GM19324 (cell line): ENCODE measurements around the gene ZSWIM3.
A peak's percentile ranks its signal among the peaks of the same experiment; 100 is the strongest.
"Not testable (repeated sequence)": the region's sequence is repeated elsewhere in the genome, so short reads cannot be mapped to it uniquely, and the experiment has no call there.

ENCODE experiments used
- ATAC-seq: cut with Tn5 transposase; IDR thresholded peaks from one replicate; pipeline ENCODE4 v1.9.1; 2021; ENCODE audit warnings: mild to moderate bottlenecking, moderate library complexity; ENCODE audit not compliant: unreplicated experiment, low FRiP score

Gene ZSWIM3

DNA sequence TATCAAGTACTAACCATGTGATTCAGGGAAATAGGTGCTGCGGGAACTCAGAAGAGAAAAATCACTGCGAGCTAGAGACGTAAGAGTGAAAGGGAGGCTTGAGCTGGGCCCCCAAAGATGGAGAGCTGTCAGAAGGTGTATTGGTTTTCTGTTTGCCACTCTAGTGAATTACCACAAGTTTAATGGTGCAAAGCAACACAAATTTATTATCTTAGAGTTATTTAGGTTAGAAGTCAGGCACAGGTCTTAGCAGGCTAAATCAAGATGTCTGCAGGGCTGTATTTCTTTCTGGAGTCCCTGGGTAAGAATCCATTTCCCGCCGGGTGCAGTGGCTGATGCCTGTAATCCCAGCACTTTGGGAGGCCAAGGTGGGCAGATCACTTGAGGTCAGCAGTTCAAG lies 2.5 kb downstream of the ZSWIM3 start:
- no peak for ATAC-seq

GRCh38 chr20:45860560-45861220 lies 3.3 kb downstream of the ZSWIM3 start:
- ATAC-seq: no peak

DNA sequence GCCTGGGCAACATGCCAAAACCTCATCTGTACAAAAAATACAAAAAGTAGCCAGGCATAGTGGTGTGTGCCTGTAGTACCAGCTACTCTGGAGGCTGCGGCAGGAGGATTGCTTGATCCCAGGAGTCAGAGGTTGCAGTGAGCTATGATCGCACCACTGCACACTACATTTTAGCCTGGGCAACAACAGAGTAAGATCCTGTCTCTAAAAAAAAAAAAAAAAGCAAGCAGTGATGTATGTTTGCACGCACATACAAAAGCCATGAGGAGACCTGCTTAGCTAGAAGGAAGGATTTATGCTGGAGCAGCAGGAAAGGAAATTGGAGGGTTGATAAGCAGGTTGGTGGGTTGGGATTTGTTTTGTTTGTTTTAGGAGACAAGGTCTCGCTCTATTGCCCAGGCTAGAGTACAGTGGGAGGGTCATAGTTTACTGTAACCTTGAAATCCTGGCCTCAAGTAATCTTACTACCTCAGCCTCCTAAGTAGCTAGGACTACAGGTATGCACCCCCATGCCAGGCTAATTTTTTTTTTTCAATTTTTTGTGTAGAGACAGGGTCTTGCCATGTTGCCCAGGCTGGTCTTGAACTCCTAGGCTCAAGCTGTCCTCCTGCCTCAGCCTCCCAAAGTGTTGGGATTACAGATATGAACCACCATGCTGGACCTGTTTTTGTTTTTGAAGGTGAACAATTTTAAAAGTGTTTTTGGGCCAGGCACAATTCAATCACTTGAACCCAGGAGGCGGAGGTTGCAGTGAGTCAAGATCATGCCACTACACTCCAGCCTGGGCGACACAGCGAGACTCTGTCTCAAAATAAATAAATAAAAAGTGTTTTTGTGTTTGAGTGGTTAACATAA lies 4.0 kb downstream of the ZSWIM3 start:
- ATAC-seq: no peak

DNA sequence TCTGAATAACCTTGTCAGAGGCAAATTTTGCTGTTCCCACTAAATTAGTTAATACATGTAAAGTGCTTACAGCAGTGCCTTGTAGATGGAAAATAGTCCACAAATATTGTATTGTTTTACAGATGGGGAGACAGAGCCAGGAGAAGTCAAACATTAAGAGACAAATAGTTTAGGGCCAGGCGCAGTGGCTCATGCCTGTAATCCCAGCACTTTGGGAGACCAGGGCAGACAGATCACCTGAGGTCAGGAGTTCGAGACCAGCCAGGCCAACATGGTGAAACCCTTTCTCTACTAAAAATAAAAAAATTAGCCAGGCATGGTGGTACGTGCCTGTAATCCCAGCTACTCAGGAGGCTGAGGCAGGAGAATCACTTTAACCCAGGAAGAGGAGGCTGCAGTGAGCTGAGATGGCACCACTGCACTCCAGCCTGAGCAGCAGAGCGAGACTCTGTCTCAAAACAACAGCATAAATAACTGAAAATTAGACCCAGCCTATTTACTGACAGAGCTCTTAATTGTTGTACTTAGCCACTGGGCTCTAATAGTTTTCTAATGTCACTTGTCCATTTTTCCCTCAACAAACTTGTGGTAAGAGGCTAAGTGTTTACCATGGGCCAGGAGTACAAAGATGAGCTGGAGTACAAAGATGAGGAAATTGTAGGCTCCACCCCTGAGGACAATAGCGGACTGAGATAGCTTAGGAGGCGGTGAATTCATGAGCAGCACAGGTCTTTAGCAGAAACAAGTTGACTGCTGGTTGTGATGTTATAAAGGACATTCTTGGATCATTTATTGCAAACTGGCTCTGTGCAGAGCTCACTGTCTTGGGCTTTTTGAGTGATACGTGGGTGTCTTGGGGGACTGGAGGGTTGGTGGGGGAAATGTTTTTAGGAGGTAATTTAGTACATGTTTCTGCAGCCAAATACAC lies 6.4 kb downstream of the ZSWIM3 start:
- ATAC-seq: no peak

GRCh38 chr20:45866454-45866853 lies 9.0 kb downstream of the ZSWIM3 start:
- ATAC-seq: no peak

GRCh38 chr20:45867136-45867818 lies 9.9 kb downstream of the ZSWIM3 start:
- ATAC-seq: no peak

- ATAC-seq: no peak
Measured at GRCh38 chr20:45867819-45868176, 10.4 kb downstream of the ZSWIM3 start.

GRCh38 chr20:45872626-45873025 lies 15.2 kb downstream of the ZSWIM3 start:
- no peak for ATAC-seq

DNA sequence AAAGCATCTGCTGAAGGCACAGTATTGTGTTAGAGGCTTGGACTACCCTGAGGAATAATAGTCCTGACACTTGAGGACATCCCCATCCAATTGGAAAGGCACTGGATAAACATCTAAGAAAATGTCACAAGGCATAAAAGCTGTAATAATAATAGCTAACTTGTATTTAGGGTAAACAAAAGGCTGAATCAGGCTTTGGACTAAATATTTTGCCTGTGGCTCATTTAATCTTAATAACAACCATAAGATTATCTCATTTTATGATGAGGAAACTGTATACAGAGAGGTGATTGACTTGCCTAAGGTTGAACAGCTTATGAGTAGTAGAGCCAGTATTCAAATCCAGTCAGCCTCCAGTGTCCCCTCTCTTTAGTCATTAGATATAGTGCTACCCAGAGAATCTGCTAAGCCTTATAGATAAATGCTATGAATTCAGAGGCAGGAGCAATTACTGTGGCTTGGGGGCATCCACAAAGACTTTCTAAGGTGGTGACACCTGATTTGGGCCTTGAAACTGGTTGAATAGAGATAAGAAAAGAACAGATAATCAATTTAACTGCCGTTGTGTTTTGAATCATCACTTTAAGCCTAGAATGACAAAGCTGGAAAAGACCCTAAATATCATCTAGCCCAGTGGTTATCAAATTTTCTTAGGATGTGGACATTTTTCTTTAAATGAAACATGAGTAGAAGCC lies 16.1 kb downstream of the ZSWIM3 start:
- ATAC-seq: no peak

DNA sequence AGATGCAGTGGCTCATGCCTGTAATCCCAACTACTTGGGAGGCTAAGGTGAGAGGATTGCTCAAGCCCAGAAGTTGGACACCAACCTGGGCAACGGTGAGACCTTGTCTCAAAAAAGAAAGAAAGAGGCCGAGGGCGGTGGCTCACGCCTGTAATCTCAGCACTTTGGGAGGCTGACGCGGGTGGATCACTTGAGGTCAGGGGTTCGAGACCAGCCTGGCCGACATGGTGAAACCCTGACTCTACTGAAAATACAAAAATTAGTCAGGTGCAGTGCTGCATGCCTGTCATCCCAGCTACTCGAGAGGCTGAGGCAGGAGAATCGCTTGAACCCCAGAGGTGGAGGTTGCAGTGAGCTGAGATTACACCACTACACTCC lies 16.7 kb downstream of the ZSWIM3 start:
- not testable (repeated sequence) for ATAC-seq

- ATAC-seq: no peak
Measured at GRCh38 chr20:45874576-45874975, 17.2 kb downstream of the ZSWIM3 start.

DNA sequence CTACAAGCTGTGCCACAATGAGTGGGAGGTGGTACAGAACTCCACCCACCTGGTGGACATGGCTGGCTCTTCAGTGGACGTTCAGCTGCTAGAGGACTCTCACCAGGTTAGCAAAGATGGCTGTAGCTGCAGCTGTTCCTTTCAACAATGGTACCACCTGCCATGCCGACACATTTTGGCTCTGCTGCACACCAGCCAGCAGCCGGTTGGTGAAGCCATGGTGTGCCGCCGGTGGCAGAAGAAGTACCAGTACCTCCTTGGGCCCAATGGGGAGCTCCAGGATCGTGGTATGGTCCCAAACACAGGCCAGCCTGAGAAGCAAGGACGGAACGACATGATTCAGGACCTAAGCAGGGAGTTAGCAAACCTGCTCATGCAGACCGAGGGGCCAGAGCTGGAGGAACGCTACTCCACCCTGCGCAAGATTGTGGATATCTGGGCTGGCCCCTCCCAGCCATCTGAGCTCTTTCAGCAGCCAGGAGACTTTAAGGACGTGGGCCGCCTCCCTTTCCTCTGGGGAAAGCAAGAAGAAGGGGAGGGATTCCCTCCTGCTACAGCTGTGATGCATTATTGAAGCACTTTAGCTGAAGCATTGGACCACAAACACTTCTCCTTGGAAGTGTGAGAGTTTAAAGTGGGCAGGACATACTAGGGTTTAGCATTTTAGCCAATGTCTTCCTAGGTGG lies 20.8 kb downstream of the ZSWIM3 start:
- no peak for ATAC-seq

- peak; percentile 96 for ATAC-seq
Measured at GRCh38 chr20:45880988-45881788, 23.8 kb downstream of the ZSWIM3 start, which contains the start of gene ZSWIM1. TSS of gene ZSWIM1 (plus strand) at chr20:45881227. CDS start at chr20:45882593, 1,366 bp downstream.

DNA sequence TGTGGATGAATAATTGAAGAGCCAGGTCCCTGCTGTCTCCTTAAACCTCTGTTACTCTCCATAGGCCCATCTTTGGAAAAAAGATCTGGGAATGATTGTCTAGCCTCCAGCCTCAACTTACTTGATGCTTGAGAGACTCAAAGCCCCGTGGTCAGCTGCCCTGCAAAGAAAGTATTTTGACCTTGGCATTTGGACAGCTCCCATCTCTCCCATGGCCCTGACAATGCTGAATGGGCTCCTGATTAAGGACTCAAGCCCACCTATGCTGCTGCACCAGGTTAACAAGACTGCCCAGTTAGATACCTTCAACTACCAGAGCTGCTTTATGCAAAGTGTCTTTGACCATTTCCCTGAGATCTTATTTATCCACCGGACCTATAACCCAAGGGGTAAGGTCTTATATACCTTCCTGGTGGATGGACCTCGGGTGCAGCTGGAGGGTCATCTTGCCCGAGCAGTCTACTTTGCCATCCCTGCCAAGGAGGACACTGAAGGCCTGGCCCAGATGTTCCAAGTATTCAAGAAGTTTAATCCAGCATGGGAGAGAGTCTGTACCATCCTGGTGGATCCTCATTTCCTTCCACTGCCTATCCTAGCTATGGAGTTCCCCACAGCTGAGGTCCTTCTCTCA lies 25.2 kb downstream of the ZSWIM3 start:
- no peak for ATAC-seq

DNA sequence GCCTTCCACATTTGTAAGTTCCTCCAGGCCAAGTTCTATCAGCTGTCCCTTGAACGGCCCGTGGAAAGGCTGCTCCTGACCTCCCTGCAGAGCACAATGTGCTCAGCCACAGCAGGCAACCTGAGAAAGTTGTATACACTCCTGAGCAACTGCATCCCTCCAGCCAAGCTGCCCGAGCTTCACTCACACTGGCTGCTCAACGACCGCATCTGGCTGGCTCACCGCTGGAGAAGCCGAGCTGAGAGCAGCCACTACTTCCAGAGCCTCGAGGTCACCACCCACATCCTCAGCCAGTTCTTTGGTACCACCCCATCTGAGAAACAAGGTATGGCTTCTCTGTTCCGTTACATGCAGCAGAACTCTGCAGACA lies 25.7 kb downstream of the ZSWIM3 start:
- ATAC-seq: no peak

DNA sequence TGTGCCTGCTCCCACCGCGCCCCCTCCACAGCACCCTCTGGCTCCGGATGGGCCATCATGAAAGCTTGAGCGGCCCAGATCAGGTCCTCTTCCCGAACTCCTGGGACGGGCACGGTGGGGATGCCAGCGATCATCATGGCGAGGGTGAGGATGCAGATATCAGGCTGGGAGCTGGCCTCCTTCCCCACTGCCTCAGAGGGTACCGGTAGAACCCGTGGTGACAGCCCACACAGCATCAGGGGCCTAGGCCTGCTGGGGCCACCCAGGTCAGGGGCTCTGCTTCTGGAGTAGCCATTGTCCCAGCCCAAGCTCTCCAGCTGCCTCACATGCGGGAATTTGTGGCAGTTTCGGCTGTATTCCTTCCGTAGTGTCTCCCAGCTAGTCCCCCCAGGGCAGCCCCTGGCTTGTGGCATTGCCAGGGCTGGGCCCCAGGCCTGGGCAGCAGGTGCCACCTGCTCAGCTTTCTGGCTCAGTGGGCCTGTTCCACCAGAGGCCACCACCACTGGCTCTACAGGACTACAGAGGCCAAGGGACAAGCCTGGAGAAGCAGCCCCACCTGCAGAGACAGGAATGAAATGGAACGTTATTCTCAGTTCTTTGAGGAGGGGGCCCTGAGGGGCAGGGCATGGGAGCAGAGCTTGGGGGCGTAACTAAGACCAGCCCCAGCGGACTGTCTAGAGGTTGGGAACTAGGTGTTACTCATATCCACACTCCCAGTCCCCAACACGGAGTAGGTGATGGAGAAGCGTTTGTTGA lies 29.4 kb downstream of the ZSWIM3 start:
- ATAC-seq: no peak

DNA sequence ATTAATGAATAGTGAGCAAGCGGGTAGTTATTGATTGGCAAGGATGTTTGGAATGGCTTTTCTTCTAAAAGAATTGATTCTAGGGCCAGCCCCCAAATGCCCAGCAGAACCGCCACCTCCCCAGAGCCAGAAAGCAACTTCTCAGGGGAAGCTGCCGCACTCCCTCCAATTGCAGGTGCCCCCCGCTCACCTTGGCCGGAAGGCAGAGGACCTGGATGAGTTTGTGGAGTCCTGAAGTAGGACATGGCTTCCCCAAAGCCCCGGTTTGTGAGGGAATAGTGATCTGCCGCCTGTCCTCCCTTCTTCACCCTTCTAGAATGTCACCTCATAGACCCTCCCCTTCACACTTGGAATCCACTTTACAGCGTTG lies 29.9 kb downstream of the ZSWIM3 start, which contains the start of gene SPATA25:
Gene SPATA25, minus strand, starts transcription at position 277 of the 370 bp plus-strand sequence. Its CDS starts 32 bp downstream, at position 245.
- no peak for ATAC-seq
